ENCODE measurements around the gene KRTAP5-1.
"Not testable (repeated sequence)": the region's sequence is repeated elsewhere in the genome, so short reads cannot be mapped to it uniquely, and the experiment has no call there.

KRTAP5-1 gene

DNA sequence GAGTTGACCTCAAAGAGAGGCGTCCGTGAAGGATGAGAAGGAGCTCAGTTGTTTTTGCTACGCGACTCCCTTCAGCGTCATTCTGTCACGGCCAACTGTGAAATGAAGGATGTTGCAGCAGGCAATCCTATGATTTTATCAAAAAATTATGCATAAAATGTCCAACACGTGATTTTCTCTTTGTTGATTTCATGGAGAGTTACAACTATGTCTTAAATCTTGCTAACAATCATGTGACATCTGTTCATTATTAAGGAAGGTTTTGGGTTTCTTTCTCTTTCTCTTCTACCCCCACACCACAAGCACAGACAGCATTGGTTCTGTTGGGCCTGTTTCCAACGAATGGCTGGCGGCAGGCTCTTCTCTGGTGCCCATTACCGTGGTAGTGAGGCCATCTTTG, 33.1 kb upstream of the KRTAP5-1 start:
- DNase-seq (ENCODE audit: low read depth), result no peak
- TF ChIP-seq, protein P1, sequence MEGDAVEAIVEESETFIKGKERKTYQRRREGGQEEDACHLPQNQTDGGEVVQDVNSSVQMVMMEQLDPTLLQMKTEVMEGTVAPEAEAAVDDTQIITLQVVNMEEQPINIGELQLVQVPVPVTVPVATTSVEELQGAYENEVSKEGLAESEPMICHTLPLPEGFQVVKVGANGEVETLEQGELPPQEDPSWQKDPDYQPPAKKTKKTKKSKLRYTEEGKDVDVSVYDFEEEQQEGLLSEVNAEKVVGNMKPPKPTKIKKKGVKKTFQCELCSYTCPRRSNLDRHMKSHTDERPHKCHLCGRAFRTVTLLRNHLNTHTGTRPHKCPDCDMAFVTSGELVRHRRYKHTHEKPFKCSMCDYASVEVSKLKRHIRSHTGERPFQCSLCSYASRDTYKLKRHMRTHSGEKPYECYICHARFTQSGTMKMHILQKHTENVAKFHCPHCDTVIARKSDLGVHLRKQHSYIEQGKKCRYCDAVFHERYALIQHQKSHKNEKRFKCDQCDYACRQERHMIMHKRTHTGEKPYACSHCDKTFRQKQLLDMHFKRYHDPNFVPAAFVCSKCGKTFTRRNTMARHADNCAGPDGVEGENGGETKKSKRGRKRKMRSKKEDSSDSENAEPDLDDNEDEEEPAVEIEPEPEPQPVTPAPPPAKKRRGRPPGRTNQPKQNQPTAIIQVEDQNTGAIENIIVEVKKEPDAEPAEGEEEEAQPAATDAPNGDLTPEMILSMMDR (IDR thresholded peaks at IDR 0.05; ENCODE audit: low read depth, low read length, missing control alignments), result no peak
- in situ Hi-C loops (cut with HindIII; ENCODE audit: low sequenced_read_pairs), result no loop called here
- H3K4me3 ChIP-seq (ENCODE audit: low read depth, low read length), result no peak overlapping the region

GRCh38 chr11:1608363-1608762, 23.3 kb upstream of the KRTAP5-1 start, which contains the start of gene KRTAP5-3:
KRTAP5-3 (minus strand) TSS chr11:1608463; CDS start chr11:1608385, 78 bp downstream.
- no peak for DNase-seq (ENCODE audit: low read depth)
- no peak within 1 kb of the TSS for H3K4me3 ChIP-seq (ENCODE audit: low read depth, low read length)
- in situ Hi-C loops (cut with HindIII; ENCODE audit: low sequenced_read_pairs), result no loop called here
- TF ChIP-seq, protein P1 (IDR thresholded peaks at IDR 0.05; ENCODE audit: low read depth, low read length, missing control alignments), result no peak

- in situ Hi-C loops (cut with HindIII; ENCODE audit: low sequenced_read_pairs); DNase-seq (ENCODE audit: low read depth); H3K4me3 ChIP-seq (ENCODE audit: low read depth, low read length): not testable (repeated sequence)
These were observed 22.8 kb upstream of the KRTAP5-1 start for GRCh38 chr11:1607901-1608300.

- in situ Hi-C loops (cut with HindIII; ENCODE audit: low sequenced_read_pairs); H3K4me3 ChIP-seq (ENCODE audit: low read depth, low read length); DNase-seq (ENCODE audit: low read depth): not testable (repeated sequence)
These were observed 22.2 kb upstream of the KRTAP5-1 start for GRCh38 chr11:1607156-1607845.

DNA sequence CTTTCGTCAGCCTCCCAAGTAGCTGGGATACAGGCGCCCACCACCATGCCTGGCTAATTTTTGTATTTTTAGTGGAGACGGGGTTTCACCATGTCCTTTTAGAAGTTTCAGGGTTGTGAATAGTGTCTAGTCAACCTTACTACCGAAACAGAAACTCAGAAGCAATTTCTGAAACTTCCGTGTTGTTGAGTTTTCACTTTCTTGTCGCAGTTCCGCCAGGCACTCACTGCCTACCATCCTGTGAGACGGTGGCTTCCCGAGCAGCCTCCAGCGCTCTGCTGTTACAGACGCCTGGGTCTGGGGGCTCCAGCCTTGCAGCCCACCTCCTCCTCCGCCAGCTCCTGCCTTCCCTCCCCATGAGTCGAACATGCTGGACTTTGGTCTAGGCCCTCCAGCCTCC, 20.8 kb upstream of the KRTAP5-1 start:
- H3K4me3 ChIP-seq (ENCODE audit: low read depth, low read length); in situ Hi-C loops (cut with HindIII; ENCODE audit: low sequenced_read_pairs): not testable (repeated sequence)

DNA sequence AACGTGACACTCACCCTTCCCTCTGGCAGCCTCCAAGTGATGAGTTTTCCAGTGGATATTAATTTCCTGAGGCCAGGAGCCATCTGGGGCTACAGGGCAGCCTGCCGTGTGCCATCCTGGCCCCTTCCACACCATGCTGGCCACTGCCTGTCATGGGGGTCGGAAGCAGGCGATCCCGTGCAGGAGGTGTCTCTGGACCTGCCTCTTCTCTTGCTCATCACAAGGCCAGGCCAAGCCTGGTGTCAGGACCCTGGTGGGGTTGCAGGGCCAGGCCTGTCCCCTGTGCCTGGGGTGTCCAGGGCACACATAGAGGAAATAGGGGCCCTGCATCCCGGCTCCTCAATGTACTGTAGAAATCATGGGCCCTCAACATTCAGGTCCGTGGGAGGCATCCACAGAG, 19.6 kb upstream of the KRTAP5-1 start:
- no peak overlapping the region for H3K4me3 ChIP-seq (ENCODE audit: low read depth, low read length)
- TF ChIP-seq, protein P1 (IDR thresholded peaks at IDR 0.05; ENCODE audit: low read depth, low read length, missing control alignments), result no peak
- in situ Hi-C loops (cut with HindIII; ENCODE audit: low sequenced_read_pairs), result no loop called here
- no peak for DNase-seq (ENCODE audit: low read depth)

More for the DNA sequence above, 20.8 kb upstream of the KRTAP5-1 start:
- DNase-seq (ENCODE audit: low read depth), result not testable (repeated sequence)

DNA sequence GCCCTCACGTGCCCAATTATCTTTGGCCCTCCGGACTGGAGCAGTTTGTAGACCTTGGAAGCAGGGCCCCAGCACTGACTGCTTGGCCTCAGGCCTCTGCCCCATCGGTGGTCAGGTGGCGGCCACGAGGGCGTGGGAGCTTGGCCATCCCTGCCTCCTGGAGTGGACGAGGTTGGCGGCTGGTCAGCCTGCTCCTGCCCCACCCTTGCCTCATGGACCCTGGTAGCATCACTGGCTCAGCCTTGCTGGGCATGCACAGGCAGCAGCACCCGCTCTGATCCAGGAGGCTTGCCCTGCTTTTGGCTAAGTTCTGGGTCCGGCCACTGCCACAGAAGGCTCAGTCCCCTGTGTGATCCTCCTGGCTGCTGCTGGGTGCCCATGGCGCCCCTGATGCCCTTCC, 19.1 kb upstream of the KRTAP5-1 start:
- TF ChIP-seq, protein P1 (IDR thresholded peaks at IDR 0.05; ENCODE audit: low read depth, low read length, missing control alignments), result no peak
- H3K4me3 ChIP-seq (ENCODE audit: low read depth, low read length), result no peak overlapping the region
- in situ Hi-C loops (cut with HindIII; ENCODE audit: low sequenced_read_pairs), result no loop called here
- no peak for DNase-seq (ENCODE audit: low read depth)

DNA sequence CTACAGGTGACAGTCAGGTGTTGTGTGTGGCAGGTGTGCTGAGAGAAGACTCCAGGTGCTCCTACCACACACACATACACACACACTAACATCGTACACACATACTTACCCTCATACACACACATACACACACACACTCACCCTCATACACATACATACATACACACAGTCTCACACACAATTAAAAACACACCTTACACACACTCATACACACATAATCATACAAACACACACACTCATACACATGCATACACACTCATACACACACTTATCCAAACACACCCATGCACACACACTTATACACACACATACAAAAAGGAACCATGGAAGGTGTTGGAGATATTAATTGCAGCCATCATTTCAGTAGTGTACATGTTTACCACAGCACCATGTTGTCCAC, 18.5 kb upstream of the KRTAP5-1 start:
- in situ Hi-C loops (cut with HindIII; ENCODE audit: low sequenced_read_pairs), result no loop called here
- no peak for DNase-seq (ENCODE audit: low read depth)
- no peak overlapping the region for H3K4me3 ChIP-seq (ENCODE audit: low read depth, low read length)
- TF ChIP-seq, protein P1 (IDR thresholded peaks at IDR 0.05; ENCODE audit: low read depth, low read length, missing control alignments), result no peak

DNA sequence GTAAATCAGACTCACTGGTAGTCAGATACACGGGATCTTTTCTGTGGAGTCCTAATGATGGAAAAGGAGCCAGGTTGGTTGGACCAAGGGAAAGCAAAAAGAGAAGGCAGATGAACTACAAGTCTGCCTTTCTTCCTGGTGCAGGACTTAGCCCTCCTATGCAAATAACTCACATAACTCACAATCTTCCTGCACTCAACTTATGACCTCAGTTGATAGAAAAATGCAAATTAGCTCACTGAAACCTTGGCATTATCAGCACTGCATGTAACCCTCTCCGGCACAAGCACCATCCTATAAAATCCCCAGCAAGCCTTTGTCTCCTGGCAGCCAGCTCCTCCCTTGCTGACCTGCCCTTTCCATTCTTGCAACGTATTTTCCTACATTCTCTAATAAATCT, 16.6 kb upstream of the KRTAP5-1 start:
- DNase-seq (ENCODE audit: low read depth); in situ Hi-C loops (cut with HindIII; ENCODE audit: low sequenced_read_pairs); H3K4me3 ChIP-seq (ENCODE audit: low read depth, low read length): not testable (repeated sequence)
